Activated CD4-positive, CD25-positive, alpha-beta regulatory T cell treated with anti-CD3 and anti-CD28 coated beads, Interleukin-2, amount 50 U/mL, for 16 hours (primary cell): ENCODE results near the gene SENP2.
"Not testable (repeated sequence)": the region's sequence is repeated elsewhere in the genome, so short reads cannot be mapped to it uniquely, and the experiment has no call there.

ENCODE experiments used
- DNase-seq: peaks from one replicate; pipeline ENCODE4 v3.0.0-alpha.2; 2020; ENCODE audit warnings: low read depth, low spot score

The SENP2 gene

DNA sequence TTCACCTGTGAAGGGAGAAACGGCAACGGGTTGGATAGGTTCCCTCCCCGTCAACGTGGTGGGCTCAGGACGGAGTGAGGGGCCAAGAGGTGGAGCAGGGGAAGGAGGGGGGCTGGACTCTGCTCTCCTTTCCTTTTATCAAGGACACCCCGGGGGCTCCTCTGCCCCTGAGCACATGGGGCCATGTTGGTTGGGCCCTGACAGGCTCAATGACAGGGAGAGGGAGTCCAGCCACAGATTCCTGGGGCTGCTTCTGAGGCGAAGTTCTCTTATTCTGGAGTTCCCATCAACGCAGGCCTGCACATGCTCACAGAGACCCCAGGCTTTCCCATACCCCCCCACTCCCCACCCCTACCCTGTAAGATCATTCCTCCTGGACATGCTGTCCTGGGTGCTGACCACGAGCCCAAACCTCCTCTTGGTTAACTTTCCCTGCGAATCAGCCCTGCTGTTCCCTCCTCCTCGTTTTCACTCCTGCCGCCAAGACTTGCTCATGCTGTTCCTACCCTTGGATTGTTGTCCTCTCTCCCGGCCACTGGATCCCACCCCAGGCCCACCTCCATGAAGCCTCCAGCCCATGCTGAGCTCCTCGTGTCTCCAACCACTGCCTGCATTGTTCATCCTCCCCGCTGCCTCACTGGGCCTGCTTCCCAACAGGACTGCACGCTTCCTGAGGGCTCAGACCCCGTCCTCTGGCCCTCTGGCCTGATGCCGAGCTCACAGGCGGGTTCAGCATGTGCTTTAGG is 61.2 kb downstream of the SENP2 start:
- DNase-seq: no peak

DNA sequence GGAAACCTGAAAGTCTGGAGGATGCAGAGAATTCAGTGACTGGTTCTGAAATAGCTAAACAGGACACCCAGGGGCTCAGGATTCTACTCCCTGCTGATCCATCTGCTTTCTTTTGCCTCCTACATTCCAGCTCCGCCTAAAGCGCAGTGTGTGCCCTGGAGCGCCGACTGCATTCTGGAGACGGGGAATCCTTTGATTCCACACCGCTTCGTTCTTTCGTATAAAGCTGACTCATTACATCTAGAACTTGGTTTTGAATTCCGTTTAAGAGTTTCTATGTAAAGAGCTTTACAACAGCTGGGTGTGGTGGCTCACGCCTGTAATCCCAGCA is 61.8 kb downstream of the SENP2 start:
- no peak for DNase-seq

DNA sequence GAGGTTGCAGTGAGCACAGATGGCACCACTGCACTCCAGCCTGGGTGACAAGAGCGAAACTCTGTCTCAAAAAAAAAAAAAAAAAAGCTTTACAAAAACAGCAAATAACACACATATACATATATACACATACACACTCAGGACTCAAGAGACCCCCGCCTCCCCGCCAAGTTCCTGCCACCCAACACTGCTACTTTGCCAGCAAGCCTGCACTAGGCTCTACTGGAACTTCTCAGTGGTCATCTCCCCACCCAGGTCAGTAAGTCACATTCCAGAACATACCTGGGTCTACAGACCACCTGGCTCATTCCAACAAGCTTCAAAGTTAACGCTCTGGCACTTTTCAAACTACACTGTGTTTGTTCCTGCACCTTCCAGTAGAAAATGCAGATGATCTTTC is 62.3 kb downstream of the SENP2 start:
- no peak for DNase-seq

DNA sequence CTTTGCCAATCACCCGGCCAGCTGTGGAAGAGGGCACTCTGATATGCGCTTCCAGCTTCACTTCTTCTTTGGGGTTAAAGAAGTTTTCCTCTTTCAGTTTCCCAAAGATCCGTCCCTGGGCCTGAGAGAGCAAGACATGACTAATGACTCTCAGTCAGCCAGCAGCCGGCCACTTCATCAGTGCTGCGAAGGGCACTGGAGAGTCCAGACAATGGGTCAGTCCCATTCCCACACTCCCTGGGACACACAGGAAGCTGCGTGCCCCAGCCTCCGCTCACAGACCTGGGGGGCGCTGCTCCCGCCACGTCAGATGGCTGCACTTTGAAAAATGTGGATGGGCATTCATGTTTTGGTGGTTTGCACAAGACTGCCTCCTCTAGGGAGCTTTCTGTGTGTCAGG is 63.3 kb downstream of the SENP2 start:
- no peak for DNase-seq

DNA sequence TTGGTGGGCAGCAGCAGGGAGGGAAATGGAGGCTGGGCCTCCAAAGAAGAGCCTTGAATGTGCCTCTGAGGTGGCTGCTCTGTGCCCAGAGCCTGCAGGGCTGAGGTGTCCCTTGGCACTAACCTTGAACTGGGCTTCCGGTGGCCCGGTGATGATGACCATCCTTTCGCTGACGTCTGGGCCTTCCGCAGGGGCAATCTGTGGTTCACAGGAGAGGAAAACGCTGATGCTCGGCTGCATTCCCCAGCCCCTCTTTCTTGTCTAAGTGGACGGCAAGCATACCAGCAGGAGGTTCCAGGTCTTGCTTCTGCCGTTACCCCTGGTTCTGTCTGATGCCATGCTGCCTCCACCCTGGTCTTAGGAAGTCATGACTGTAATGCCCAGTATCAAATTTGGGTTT is 65.9 kb downstream of the SENP2 start:
- DNase-seq: no peak

DNA sequence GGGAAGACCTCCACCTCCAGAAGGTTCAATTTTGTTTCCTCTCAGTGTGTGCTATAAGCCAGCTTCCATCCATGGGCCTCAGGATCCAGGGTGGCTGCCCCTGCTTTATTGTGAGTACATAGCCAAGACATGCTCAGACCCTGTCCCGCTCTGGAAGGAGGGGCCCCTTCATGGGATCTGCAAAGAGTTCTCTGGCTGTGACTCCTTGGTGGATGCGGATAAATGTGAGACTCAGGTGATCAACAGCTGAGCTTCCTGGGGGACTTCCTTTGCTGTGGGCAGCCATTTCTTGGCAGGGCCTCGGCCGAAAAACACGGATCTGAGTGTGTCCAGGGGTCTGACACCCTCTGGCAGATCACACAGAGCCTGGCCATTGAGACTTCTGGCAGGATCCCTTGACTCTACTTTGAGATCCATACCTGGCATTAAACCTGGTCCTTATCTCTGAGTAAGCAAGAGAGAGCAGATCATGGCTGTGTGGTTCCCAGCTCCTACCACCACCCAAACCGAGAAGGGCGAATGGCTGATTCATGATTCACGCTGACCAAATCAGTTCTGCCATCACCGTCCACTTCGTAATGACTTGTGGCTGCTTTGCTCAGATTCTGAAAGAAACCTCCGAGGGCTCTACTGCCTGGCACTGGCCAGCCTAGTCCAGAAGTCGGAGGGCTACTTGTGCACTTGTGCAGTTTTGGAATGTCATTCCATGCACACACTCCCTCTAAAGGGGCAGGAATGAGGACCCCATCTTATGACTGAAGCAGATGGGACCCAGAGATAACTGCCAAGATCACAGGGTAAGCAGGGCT is 68.1 kb downstream of the SENP2 start:
- DNase-seq: no peak

DNA sequence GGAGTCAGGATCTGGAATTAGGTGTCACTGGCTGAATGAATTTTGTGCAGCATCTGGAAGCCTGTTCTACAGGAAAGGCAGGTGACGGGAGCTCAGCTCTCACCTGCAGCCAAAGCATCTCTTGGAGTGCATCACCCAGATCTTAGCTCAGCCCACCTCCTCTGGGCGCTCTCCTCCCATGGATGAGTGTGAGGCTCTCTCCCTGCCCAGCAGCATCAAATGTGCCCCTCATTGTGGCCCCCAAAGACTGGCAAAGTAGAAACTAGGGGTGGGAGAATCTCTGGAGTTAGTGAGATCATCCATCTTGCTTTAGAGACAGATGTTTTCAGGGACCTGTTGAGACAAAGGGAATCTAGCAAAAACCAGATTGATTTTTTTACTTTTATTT is 68.7 kb downstream of the SENP2 start:
- DNase-seq: no peak

DNA sequence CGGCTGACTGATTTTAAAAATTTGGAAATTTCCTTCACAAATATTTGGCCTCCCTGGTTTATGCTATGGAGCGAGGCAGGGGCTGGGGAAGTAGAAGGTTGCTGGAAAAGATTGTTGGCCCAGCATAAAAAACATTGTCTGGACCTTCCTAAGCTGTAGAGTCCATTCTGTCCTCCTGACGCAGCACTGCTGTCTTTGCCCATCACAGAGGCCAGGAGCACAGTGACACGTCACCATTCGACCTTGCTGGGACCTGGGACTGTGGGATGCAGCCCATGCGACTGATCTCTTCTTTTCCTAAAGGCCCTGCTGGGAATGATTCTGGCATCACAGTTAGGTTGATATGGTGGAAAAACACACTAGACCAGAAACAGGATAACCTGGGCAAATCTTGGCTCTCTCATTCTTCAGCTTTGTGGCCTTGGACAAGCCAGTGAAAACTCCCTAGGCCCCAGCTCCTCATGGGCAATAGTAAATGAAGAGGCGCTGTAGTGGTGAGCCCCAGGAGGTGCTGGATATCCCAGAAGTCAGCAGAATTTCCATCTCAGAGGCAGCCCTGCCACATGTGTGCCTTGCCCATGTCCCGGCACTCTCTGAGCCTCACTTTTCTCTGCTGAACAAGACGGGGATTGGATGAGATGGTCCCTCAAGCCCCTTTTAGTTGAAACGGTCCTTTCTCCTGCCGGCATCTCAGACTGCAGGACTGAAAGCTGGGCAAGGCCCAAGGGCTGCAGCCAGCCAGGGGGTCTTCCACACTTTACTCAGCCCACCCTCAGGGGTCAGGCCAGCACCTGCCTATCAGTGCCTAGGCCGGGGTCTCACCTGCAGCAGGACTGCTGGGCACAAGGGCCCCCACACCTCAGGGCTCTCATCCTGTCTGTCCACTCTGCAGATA is 69.6 kb downstream of the SENP2 start:
- no peak for DNase-seq

DNA sequence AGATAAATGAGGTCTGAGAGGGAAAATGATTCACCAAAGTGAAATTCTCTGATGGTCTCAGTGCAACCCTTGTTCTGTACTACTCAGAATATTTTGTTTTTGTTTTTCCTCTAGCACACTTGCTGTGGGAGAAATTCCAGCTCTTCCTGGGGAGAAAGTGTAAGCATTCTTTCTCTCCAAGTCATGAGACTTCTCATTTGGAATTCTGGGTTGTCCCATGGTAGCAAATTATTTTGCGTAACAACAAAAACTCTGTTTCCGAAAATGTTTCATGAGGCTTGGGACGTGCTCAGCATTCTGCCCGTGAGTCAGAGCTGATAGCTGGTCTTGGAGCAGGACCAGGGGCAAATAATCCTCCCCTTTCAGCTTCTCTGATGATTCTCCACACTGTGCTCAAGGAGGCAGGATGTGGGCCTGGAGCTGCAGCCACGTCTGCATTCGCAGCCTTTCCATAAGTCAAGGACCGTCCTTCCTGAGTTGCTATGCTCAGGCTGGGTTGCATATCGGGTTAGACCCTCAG is 70.3 kb downstream of the SENP2 start:
- DNase-seq: no peak

DNA sequence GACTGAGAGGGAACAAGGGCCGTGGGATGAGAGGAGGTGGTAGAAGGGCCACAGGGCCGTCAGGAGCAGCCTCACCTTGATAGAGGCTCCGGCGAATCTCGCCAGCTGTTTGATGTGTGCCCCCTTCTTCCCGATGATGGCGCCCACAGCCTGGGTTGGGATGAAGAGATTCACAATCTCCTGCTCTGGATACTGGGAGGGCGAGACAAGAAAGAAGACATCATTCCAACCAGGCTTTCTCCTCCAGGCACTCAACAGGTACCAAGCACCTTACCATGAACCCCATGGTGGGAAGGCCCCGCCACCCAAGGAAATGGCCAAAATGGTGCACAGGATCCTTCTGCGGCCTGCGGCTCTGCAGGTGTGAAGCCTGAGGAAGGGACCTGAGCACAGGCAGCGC is 71.1 kb downstream of the SENP2 start:
- no peak for DNase-seq

DNA sequence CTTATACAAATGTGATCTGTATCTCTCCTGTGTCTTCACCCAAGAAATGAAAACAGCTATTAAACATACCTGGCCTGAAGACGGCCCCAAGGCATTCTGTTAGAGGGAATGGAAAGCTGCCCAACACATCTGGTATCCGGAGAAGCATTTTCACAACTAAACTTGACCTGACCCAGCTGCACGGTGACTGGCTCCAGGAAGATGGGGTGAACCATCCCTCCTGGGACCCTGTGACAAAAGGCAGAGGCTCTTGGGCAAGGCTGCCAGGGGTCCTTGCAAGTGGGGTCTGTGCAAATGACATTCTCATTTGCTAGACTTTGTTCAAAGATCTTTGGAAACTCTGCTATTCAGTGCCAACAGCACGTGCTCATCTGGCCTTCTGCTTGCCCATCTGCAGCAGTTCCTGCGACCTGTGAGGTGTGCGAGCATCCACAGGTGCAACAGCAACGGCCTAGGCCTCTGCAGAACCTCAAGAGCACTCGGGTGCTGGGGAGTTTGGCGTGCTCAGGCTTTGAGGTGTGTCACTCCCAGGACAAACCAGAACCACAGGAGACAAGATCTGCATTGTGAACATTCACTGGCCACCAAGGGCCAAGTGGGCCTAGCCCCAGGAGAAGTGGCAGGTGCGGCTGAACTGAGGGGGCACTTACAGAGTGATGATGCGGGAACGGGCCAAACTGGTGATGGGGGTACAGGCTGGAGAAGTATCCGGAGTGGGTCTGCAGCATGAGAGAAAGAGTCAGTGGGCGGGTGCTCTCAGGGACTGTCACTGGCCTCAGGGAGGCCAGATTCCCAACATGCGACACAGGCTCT is 71.8 kb downstream of the SENP2 start:
- DNase-seq: no peak

DNA sequence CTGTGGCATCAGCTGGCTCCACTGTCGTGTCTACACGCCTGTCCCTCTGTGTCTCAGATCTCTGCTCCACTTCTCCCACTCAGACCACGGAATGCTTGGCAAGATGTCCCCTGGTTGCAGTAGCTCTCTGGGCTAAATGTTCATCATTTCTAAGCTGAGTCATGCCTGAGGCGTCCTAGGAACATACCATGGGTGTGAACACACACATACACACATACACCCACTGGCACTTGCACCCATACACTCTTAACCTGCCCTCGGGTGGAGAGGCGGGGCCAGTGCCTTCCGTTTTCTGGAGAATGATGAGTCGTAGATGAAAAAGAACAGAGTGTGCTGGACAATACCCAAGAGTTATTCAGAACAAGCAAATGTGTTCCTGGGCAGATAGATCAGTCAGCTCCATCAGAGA is 72.4 kb downstream of the SENP2 start:
- DNase-seq: no peak

DNA sequence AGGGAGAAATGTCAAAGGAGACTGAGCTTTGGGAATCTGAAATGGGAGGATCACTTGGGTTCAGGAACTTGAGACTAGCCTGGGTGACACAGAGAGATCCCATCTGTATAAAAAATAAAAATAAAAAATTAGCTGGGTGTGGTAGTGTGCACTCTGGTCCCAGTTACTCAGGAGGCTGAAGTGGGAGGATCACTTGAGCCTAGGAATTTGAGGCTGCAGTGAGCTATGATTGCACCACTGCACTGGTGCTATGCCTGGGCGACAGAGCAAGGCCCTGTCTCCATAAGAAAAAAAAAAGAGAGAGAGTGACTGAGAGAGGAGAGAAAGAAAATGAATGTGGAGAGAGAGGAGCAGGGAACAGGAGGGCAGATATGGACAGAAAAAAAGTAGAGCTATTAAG is 72.8 kb downstream of the SENP2 start:
- no peak for DNase-seq

DNA sequence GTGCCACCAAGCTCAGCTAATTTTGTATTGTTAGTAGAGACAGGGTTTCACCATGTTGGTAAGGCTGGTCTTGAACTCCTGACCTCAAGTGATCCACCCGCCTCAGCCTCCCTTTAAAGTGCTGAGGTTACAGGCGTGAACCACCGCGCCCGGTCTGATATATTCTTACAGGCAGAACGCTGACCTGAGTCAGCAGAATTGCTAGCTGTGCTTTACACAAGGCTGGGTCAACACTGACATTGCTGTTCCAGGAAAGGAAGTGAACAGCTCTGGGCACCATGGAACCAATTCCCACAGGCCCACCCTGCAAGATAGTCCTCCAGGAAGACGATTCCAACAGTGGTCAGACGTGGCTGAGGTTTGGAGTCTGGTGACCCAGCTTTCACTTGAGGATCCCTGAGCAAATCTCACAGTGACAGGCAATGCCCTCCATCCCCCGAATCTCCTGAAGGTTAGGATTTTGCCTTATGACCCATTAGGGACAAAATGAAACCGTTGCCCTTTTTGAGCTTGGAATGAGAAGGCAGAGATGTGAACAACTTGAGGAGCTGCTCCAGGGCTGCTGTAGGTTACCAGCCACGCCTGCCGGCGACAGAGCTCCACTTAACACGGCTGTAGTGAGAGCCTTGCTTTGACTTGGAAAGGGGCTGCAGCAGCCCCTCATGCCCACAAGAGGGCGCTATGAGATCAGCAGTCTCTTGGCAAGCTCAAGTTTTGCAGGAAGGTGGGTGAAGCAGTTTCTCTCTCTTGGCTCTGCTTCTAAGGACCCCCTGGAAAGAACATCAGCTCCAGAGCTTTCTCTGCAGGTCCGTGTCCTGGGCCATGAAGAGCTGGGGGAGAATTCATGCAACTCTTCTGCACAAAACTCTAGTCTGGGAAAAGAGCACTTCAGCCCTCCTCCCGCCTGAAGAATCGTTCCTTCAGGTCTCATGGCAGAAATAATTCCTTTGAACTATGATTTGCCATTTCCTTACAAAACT is 74.1 kb downstream of the SENP2 start:
- peak; percentile 26 for DNase-seq

DNA sequence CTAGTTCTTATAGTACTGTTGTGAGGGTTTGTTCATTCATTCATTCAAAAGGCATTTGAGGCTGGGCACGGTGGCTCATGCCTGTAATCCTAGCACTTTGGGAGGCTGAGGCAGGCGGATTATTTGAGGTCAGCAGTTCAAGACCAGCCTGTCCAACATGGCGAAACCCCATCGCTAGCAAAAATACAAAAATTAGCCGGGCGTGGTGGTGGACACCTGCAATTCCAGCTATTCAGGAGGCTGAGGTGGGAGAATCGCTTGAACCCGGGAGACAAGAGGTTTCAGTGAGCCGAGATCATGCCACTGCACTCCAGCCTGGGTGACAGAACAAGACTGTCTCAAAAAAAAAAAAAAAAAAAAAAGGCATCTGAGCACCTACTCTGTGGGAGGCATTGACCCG is 75.2 kb downstream of the SENP2 start:
- not testable (repeated sequence) for DNase-seq

DNA sequence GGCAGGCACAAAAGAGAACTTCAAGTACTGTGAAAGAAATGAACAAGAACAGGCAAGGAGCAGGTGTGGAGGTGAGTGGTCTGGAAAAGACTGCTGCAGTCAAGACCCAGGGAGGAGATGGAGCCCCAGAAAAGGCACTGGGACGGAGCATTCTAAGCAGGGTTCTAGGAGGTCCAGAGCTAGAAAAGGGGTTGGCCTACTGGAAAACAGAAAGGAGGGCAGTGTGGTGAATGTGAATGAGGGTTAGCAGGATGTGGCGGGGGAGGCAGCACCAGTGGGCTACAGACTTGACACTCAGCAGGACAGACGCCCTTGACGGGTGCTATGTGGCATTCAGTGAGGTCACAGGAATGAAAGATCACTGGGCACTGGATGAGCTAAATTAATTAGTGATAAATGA is 75.7 kb downstream of the SENP2 start:
- DNase-seq: no peak

DNA sequence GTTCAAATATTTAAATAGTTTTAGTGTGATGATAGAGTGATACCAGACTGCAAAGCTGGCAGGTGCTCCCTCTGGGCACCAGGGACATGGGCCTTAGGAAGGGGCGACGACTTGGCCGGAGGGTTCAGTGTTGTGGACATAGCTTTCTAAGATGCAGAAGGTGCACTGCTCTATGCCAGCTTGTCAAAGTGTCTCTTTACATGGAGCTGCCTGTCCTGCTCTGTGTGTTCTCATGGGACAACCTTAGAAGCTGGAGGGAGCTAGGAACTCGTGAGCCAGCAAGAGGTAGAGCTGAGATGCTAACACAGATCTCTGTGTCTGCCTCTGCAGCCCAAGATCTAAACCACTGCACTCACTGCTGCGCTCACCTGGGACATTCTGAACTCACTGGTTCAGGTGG is 77.8 kb downstream of the SENP2 start:
- no peak for DNase-seq

DNA sequence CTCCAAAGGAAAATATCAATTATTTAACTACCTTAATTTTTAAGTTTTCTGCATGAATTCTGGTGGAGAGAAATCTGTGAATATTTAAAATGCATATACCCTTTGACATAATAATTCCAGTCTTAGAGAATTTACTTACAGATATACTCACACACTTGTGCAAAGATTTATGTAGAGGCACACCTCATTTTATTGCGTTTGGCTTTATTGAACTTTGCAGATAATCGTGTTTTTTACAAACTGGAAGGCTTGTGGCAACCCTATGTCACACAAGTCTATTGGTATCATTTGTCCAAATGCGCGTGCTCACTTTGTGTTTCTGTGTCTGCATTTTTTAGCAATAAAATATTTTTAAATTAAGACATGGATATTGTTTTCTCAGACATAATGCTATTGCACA is 81.5 kb downstream of the SENP2 start:
- no peak for DNase-seq

DNA sequence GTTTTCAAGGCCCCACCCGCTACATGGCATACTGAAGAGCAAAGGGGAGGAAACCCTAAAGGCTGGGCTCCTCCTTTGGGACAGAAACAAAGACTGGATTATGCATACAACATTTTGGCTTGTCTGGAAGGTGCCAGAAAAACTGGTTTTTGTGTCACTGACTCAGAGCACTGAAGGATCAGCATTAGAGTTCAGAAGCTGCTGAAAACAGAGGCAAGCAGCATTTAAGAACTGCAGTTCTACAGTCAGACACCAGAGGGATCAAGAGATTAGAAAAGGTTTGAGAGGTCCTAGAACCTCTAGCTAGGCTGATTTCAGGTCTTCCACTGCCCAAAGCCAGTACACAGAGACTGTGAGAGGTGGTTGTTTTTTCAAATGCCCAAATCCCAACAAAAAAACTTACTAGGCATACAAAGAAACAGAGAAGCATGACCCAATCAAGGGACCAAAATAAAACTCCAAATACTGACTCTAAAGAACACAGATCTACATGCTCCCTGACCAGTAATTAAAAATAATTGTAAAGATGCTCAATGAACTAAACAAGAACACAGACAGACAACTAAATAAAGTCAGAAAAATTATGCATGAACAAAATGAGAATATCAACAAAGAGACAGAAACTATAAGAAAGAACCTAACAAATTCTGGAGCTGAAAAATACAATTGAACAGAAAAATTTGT is 91.2 kb downstream of the SENP2 start:
- no peak for DNase-seq

DNA sequence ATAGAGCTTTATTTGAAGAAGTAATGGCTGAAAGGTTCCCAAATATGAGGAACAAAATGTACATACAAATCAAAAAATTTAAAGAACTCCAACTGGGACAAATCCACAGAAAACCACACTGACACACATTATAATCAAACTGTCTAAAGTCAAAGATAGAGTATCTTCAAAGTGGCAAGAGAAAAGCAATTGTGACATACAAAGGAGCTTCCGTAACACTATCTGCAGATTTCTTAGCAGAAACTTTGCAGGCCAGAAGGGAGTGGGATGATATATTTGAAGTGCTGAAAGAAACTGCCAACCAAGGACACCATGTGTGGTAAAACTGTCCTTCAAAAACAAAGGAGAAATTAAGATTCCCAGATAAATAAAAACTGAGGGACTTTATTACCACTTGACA is 91.9 kb downstream of the SENP2 start:
- no peak for DNase-seq
